ENCODE results near the gene PLXNA2. TPM values are rescaled to one million over a fixed set of nuclear protein-coding genes. Genes with fewer than 3 reads are reported as not detected.
A peak's percentile ranks its signal among the peaks of the same experiment; 100 is the strongest.

The PLXNA2 gene
- total RNA-seq (2014; rRNA removed; shearing (Covaris generic)) = 5.4 and 8.7 TPM in 2 replicates

GRCh38 chr1:208243967-208244916, at the start of gene PLXNA2:
PLXNA2 (minus strand) TSS chr1:208244384; CDS start chr1:208217922, 26,462 bp downstream.
- Histone ChIP-seq H3K27ac (peak within 1 kb of the TSS; percentile 56), H3K4me1 (replicated peaks) (peaks cover 29% of the 10 kb centered on the region), H3K36me3 (peaks cover 11% of the 10 kb centered on the region), H3K4me3 (peak within 1 kb of the TSS; percentile 80), H3K9me3 (replicated peaks) (no peaks in the 10 kb centered on the region), H3K27me3 (replicated peaks) (no peaks in the 10 kb centered on the region)
- DNase-seq (ENCODE audit: low read depth in 1 of 2, low spot score in 2 of 2) = peak; percentile 84 to 88

DNA sequence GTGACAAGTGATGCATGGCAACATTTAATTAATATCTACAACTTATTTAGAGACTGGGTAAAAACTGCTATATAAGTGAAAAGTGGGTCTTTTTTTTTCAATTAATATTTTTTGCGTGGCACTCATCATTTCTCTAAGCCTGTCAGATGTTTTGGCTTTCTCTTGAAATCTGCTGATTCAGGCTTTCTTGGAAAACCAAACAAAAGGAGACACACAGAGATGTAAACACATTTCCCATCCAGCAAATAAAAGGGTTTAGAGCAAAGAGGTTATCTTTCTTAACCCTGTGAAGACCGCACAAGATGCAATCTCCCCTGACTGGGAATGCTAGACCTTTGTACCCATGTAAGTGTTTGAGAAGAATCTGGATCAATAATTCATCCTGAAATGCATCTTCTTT, 48.7 kb upstream of the PLXNA2 start:
- Histone ChIP-seq H3K27ac (no peak overlapping the region), H3K9me3 (replicated peaks) (no peaks in the 10 kb centered on the region), H3K36me3 (no peaks in the 10 kb centered on the region), H3K27me3 (replicated peaks) (no peaks in the 10 kb centered on the region), H3K4me3 (no peak overlapping the region), H3K4me1 (replicated peaks) (0 out of 2 replicates have a peak, but pooled peaks cover 4% of the 10 kb centered on the region)
- DNase-seq (ENCODE audit: low read depth in 1 of 2, low spot score in 2 of 2) = no peak

GRCh38 chr1:208291923-208292711, 47.9 kb upstream of the PLXNA2 start:
- H3K27me3 ChIP-seq (replicated peaks) = no peaks in the 10 kb centered on the region
- no peaks in the 10 kb centered on the region for H3K9me3 ChIP-seq (replicated peaks)
- no peak overlapping the region for H3K4me3 ChIP-seq
- 0 out of 2 replicates have a peak, but pooled peaks cover 4% of the 10 kb centered on the region for H3K4me1 ChIP-seq (replicated peaks)
- no peak overlapping the region for H3K27ac ChIP-seq
- no peak for DNase-seq (ENCODE audit: low read depth in 1 of 2, low spot score in 2 of 2)
- H3K36me3 ChIP-seq = no peaks in the 10 kb centered on the region

DNA sequence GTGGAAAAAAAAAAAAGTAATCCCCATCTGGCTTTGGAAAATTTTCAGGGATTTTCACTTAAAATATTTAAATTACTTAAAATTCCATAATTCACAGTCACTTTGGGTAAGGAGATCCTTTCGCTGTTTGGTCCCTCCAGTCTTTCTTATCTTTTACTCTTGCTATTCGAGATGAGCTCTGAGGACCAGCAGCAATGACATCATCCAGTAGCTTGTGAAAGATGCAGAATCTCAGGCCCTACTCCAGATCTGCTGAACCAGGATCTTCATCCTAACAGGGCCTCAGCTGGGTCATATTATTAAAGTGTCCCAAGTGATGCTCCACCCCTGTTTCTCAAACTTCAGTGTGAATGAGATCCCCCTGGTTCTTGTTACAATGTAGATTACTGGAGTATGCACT, 46.9 kb upstream of the PLXNA2 start:
- Histone ChIP-seq H3K9me3 (replicated peaks) (no peaks in the 10 kb centered on the region), H3K4me3 (no peak overlapping the region), H3K4me1 (replicated peaks) (0 out of 2 replicates have a peak, but pooled peaks cover 4% of the 10 kb centered on the region), H3K27ac (no peak overlapping the region), H3K36me3 (no peaks in the 10 kb centered on the region), H3K27me3 (replicated peaks) (no peaks in the 10 kb centered on the region)
- DNase-seq (ENCODE audit: low read depth in 1 of 2, low spot score in 2 of 2) = no peak

DNA sequence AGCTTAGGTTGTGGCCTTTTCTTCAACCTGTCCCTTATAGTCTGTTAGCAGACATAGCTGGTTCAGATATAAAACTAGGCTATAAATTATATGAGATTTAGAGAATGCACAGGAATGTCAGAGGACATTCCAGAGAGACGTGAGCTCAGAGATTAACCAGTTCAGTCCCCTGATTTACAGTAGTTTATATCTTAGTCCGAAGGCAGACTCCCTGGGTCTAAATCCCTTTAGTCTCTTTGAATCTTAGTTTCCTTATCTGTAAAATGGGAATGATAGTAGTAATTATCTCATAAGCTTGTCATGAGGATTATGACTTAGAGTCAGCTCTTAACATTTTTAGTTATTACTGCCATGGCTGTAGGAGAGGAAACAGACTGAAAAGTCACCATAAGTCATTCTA, 45.5 kb upstream of the PLXNA2 start:
- Histone ChIP-seq H3K36me3 (no peaks in the 10 kb centered on the region), H3K4me3 (no peak overlapping the region), H3K27ac (no peak overlapping the region), H3K4me1 (replicated peaks) (0 out of 2 replicates have a peak, but pooled peaks cover 4% of the 10 kb centered on the region), H3K27me3 (replicated peaks) (no peaks in the 10 kb centered on the region), H3K9me3 (replicated peaks) (no peaks in the 10 kb centered on the region)
- DNase-seq (ENCODE audit: low read depth in 1 of 2, low spot score in 2 of 2) = no peak

DNA sequence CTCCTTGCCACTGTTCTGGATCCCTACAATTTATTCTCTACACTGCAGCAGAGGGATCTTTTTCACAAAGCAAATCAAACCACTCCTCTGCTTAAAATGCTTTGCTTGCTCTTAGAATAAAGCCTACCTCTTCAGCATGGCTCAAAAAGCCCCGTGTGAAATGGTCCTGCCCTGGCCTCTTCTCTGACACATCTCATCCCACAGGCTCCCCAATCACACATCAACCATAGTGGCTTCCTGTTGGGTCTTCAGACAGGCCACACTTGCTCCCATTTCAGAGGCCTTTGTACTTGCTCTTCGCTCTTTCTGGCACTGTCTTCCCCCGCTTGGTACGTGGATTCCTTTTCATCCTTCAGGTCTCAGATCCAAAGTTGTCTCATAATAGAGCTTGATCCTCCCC, 44.3 kb upstream of the PLXNA2 start:
- Histone ChIP-seq H3K4me3 (no peak overlapping the region), H3K36me3 (no peaks in the 10 kb centered on the region), H3K9me3 (replicated peaks) (no peaks in the 10 kb centered on the region), H3K27ac (no peak overlapping the region), H3K27me3 (replicated peaks) (no peaks in the 10 kb centered on the region), H3K4me1 (replicated peaks) (0 out of 2 replicates have a peak, but pooled peaks cover 4% of the 10 kb centered on the region)
- no peak for DNase-seq (ENCODE audit: low read depth in 1 of 2, low spot score in 2 of 2)

DNA sequence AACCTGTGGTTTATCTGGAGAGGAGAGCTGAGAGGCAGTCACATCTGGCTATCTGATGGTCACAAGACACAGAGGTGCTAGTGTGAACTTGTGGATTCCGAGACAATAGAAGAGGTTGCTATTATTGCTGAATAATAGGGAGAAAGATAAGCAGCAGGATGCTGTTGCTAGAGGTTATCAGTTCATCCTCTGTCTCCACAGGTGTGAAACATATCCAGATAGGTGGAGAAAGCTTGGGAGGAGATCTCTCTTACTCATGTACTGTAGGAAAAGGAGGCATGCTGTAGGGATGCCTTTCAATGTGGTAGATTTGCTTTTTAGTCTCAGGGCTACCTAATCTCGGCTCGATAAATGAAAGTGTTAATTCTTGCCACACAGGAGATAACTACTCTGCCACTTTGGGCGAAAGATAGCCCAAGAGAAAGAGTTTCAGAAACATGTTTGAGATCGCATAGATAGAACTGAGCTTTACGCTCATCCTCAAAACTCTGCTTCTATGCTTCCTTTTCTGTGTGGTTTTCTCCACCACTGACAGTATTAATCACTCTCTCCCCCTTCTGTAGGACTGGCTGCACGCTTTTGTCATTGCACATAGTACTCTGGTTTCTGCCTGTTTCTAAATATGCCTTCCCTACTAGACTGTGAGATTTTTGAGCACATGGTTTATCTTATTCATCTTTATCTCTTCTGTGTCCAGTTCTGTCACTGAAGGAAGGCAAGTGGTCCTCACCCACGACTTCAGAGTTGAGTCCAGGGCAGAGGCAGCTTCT, 36.7 kb upstream of the PLXNA2 start:
- no peak overlapping the region for H3K27ac ChIP-seq
- no peak for DNase-seq (ENCODE audit: low read depth in 1 of 2, low spot score in 2 of 2)
- H3K27me3 ChIP-seq (replicated peaks) = no peaks in the 10 kb centered on the region
- H3K9me3 ChIP-seq (replicated peaks) = no peaks in the 10 kb centered on the region
- H3K4me1 ChIP-seq (replicated peaks) = peaks cover 9% of the 10 kb centered on the region; the same call in 1 of the 2 replicates
- no peak overlapping the region for H3K4me3 ChIP-seq
- no peaks in the 10 kb centered on the region for H3K36me3 ChIP-seq

DNA sequence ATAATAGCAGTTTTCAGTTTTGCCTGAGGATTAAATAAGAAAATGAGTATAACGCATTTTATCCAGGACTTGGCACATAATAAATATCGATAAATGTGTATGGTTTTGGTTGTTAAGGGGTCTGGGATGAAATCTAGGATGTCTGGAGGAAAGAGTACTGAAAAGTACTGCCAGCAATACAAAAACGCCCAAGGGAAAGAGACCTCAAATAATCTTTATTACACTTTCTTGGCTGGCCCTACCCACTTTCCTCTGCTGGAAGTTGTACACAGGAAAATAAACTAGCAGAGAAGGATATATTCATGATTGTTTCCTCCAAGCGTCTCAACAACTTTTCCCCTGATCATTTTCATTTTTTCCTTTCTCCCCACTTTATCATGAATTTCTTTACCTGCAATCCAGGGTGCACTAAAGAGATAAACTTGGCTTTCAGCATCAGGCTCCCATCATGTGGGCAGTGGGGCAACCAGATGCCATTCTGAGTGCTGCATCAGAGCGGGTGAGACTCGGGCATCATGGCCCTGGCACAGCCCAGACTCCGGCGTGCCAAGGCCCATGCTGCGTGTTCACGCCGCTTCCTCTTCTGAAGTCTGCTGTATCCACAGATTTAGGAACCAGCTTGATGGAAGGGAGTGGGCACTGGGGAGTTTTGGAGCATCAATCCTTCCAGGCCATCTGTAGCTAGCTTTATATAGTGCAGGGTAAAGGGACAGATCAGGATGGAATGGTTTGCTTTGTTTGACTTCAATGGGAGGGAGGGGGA, 35.8 kb upstream of the PLXNA2 start:
- no peaks in the 10 kb centered on the region for H3K9me3 ChIP-seq (replicated peaks)
- no peak overlapping the region for H3K27ac ChIP-seq
- no peak for DNase-seq (ENCODE audit: low read depth in 1 of 2, low spot score in 2 of 2)
- no peak overlapping the region for H3K4me3 ChIP-seq
- H3K27me3 ChIP-seq (replicated peaks) = no peaks in the 10 kb centered on the region
- peaks cover 9% of the 10 kb centered on the region; the same call in 1 of the 2 replicates for H3K4me1 ChIP-seq (replicated peaks)
- H3K36me3 ChIP-seq = no peaks in the 10 kb centered on the region

- H3K4me1 ChIP-seq (replicated peaks) = peaks cover 9% of the 10 kb centered on the region; the same call in 1 of the 2 replicates
- H3K27me3 ChIP-seq (replicated peaks) = no peaks in the 10 kb centered on the region
- H3K4me3 ChIP-seq = no peak overlapping the region
- no peak overlapping the region for H3K27ac ChIP-seq
- no peaks in the 10 kb centered on the region for H3K36me3 ChIP-seq
- DNase-seq (ENCODE audit: low read depth in 1 of 2, low spot score in 2 of 2) = no peak
- no peaks in the 10 kb centered on the region for H3K9me3 ChIP-seq (replicated peaks)
These were observed 34.5 kb upstream of the PLXNA2 start for GRCh38 chr1:208278638-208279037.

DNA sequence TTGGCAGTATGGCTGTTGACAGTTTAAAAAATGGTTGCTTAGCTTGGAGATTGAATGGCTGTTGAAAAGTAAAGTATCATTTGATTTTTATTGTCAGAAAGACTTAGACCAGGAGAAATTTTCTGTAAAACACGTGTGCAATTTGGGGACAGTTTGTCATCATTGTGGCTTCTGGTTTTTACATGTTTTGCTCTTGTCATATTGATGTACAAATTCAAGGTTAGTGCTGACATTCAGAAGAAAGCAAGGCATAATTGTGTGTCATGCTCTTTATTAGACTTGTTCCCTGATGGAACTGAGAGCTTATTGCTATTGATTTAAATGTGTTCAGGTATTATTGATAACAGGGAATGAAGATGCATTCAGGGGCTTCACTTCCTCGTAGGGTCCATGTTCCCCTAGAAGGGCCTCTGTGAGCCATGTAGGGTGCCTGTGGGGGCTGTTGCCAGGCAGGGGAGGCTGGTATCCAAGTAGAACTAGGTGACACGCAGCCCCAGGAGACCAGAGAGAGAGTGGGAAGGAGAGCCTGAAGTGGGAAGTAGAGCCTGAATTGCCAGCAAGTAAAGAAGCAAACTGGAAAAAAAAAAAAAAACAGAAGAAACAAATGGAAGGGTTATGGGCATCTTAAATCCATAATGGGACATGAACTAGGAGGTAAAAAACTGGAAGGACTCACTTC, 32.7 kb upstream of the PLXNA2 start:
- no peak for DNase-seq (ENCODE audit: low read depth in 1 of 2, low spot score in 2 of 2)
- H3K36me3 ChIP-seq = no peaks in the 10 kb centered on the region
- H3K27me3 ChIP-seq (replicated peaks) = no peaks in the 10 kb centered on the region

DNA sequence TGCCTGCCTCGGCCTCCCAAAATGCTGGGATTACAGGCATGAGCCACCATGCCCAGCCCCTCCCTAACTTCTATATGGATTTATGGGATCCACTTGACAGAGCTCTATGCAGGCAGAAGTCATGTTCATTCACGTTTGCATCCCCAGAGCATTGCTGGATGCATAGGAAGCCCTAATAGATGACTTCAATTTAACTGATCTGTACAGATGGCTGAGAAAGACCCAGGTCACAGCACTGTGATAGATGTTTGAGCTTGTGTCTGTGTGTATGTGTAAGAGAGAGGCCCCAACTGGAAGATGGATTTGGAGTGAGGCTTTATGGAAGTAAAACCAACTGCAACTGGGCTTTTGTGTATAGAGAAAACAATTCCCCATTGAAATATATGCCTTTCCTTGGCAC, 30.9 kb upstream of the PLXNA2 start:
- H3K27ac ChIP-seq = no peak overlapping the region
- H3K4me1 ChIP-seq (replicated peaks) = peaks cover 9% of the 10 kb centered on the region; the same call in 1 of the 2 replicates
- no peak overlapping the region for H3K4me3 ChIP-seq
- H3K27me3 ChIP-seq (replicated peaks) = peaks cover 3% of the 10 kb centered on the region; the same call in 1 of the 2 replicates
- H3K9me3 ChIP-seq (replicated peaks) = no peaks in the 10 kb centered on the region
- no peak for DNase-seq (ENCODE audit: low read depth in 1 of 2, low spot score in 2 of 2)
- H3K36me3 ChIP-seq = no peaks in the 10 kb centered on the region

More for the DNA sequence above, 32.7 kb upstream of the PLXNA2 start:
- H3K27ac ChIP-seq = no peak overlapping the region
- H3K4me1 ChIP-seq (replicated peaks) = peaks cover 9% of the 10 kb centered on the region; the same call in 1 of the 2 replicates
- H3K9me3 ChIP-seq (replicated peaks) = no peaks in the 10 kb centered on the region
- H3K4me3 ChIP-seq = no peak overlapping the region

GRCh38 chr1:208273386-208274017, 29.3 kb upstream of the PLXNA2 start:
- H3K27me3 ChIP-seq (replicated peaks) = peaks cover 5% of the 10 kb centered on the region; the same call in 1 of the 2 replicates
- no peak overlapping the region for H3K4me3 ChIP-seq
- peaks cover 4% of the 10 kb centered on the region; the same call in 1 of the 2 replicates for H3K4me1 ChIP-seq (replicated peaks)

More at GRCh38 chr1:208273386-208274017, 29.3 kb upstream of the PLXNA2 start:
- H3K27ac ChIP-seq = no peak overlapping the region
- no peaks in the 10 kb centered on the region for H3K36me3 ChIP-seq
- H3K9me3 ChIP-seq (replicated peaks) = no peaks in the 10 kb centered on the region
- no peak for DNase-seq (ENCODE audit: low read depth in 1 of 2, low spot score in 2 of 2)

Data from SJSA1 (cell line).